HEK293T (cell line): ENCODE data around the gene VANGL1.

Source experiments
- CTCF ChIA-PET: fragments of 350-600 bp; formaldehyde crosslinking; extraction: SDS; loops from one replicate; lab custom pipeline; 2021; ENCODE audit warnings: antibody characterized with exemption, inconsistent platforms; lab: Yijun Ruan, JAX
- POLR2A ChIA-PET: fragments of 350-600 bp; formaldehyde crosslinking; extraction: SDS; loops from one replicate; lab custom pipeline; 2020; ENCODE audit warnings: antibody characterized with exemption, inconsistent platforms; lab: Yijun Ruan, JAX
- DNase-seq: peaks from one replicate; pipeline ENCODE4 v3.0.0; 2012; ENCODE audit warnings: mixed read lengths; ENCODE audit errors: extremely low spot score
- ARNT ChIP-seq: fragments of 450-650 bp; IDR thresholded peaks from 2 replicates; pipeline ENCODE4 v1.6.1; 2017; ENCODE audit warnings: mild to moderate bottlenecking
- BHLHE40 ChIP-seq: fragments of 450-650 bp; IDR thresholded peaks from 2 replicates; pipeline ENCODE4 v1.6.1; 2016; ENCODE audit warnings: mild to moderate bottlenecking, moderate library complexity, borderline replicate concordance
- CTBP1 ChIP-seq: fragments of 450-650 bp; IDR thresholded peaks from 2 replicates; pipeline ENCODE4 v1.6.1; 2016; ENCODE audit warnings: borderline replicate concordance
- ELF4 ChIP-seq: fragments of 450-650 bp; IDR thresholded peaks from 2 replicates; pipeline ENCODE4 v1.6.1; 2017; ENCODE audit warnings: antibody characterized with exemption
- FOXA1 ChIP-seq: fragments of 450-650 bp; IDR thresholded peaks from 2 replicates; pipeline ENCODE4 v1.6.1; 2016; ENCODE audit warnings: mild to moderate bottlenecking
- FOXK2 ChIP-seq: fragments of 450-650 bp; IDR thresholded peaks from 2 replicates; pipeline ENCODE4 v1.6.1; 2016; ENCODE audit warnings: mild to moderate bottlenecking
- FOXM1 ChIP-seq: fragments of 450-650 bp; IDR thresholded peaks from 2 replicates; pipeline ENCODE4 v1.6.1; 2017; ENCODE audit warnings: mild to moderate bottlenecking, borderline replicate concordance
- HDGF ChIP-seq: fragments of 450-650 bp; IDR thresholded peaks from 2 replicates; pipeline ENCODE4 v1.6.1; 2017; ENCODE audit warnings: antibody characterized with exemption, borderline replicate concordance
- L3MBTL2 ChIP-seq: fragments of 450-650 bp; conservative IDR thresholded peaks from 2 replicates; pipeline ENCODE4 v1.6.1; 2016; ENCODE audit warnings: mild to moderate bottlenecking
- LEF1 ChIP-seq: fragments of 450-650 bp; IDR thresholded peaks from 2 replicates; pipeline ENCODE4 v1.6.1; 2017; ENCODE audit warnings: mild to moderate bottlenecking, borderline replicate concordance
- NFRKB ChIP-seq: fragments of 450-650 bp; IDR thresholded peaks from 2 replicates; pipeline ENCODE4 v1.6.1; 2016; ENCODE audit warnings: mild to moderate bottlenecking, moderate library complexity
- PKNOX1 ChIP-seq: fragments of 450-650 bp; IDR thresholded peaks from 2 replicates; pipeline ENCODE4 v1.6.1; 2016
- SP1 ChIP-seq: fragments of 450-650 bp; IDR thresholded peaks from 2 replicates; pipeline ENCODE4 v1.6.1; 2017
- SUZ12 ChIP-seq: fragments of 450-650 bp; IDR thresholded peaks from 2 replicates; pipeline ENCODE4 v1.6.1; 2016; ENCODE audit warnings: mild to moderate bottlenecking
- TARDBP ChIP-seq: fragments of 450-650 bp; IDR thresholded peaks from 2 replicates; pipeline ENCODE4 v1.6.1; 2016
- ZNF384 ChIP-seq: fragments of 450-650 bp; IDR thresholded peaks from 2 replicates; pipeline ENCODE4 v1.6.1; 2016

The VANGL1 gene

GRCh38 chr1:115647507-115647906 lies 5.7 kb downstream of the VANGL1 start:
- no peak for DNase-seq
- POLR2A ChIA-PET = no interaction called here
- TF ChIP-seq LEF1 (no peak), FOXM1 (no peak), BHLHE40 (no peak), SP1 (no peak), SUZ12 (no peak)
- CTCF ChIA-PET = no interaction called here

- ChIA-PET POLR2A (interaction anchor here (1.4 kb wide), 1 partner anchor 58 kb away, joined by 3 read pairs; no protein-coding TSS in a partner anchor), CTCF (interaction anchor here (2.0 kb wide), 1 partner anchor 58 kb away, joined by 13 read pairs; no protein-coding TSS in a partner anchor)
- no peak for DNase-seq
- TF ChIP-seq ARNT (no peak), CTBP1 (no peak), FOXM1 (no peak), SUZ12 (no peak), BHLHE40 (no peak), FOXK2 (no peak), ELF4 (no peak), NFRKB (no peak), PKNOX1 (no peak), HDGF (no peak), L3MBTL2 (no peak)
These were observed 6.3 kb downstream of the VANGL1 start for GRCh38 chr1:115647919-115648650.

GRCh38 chr1:115648717-115649691 lies 7.2 kb downstream of the VANGL1 start:
- DNase-seq = no peak
- ChIA-PET POLR2A (interaction anchor here (1.4 kb wide), 1 partner anchor 57 kb away, joined by 3 read pairs; no protein-coding TSS in a partner anchor), CTCF (interaction anchor here (2.0 kb wide), 1 partner anchor 57 kb away, joined by 13 read pairs; no protein-coding TSS in a partner anchor)
- no peak for TF ChIP-seq SP1
- no peak for TF ChIP-seq ELF4
- TF ChIP-seq ZNF384 = no peak
- no peak for TF ChIP-seq NFRKB
- no peak for TF ChIP-seq BHLHE40
- no peak for TF ChIP-seq CTBP1
- TF ChIP-seq FOXM1 = no peak
- TF ChIP-seq HDGF = no peak
- no peak for TF ChIP-seq FOXA1
- TF ChIP-seq PKNOX1 = no peak
- TF ChIP-seq FOXK2 = no peak
- TF ChIP-seq SUZ12 = no peak

GRCh38 chr1:115649964-115650363 lies 8.2 kb downstream of the VANGL1 start:
- POLR2A ChIA-PET = interaction anchor here (1.0 kb wide), 1 partner anchor 9 kb away, joined by 7 read pairs; the partner anchor contains the start of gene VANGL1
- TF ChIP-seq ZNF384 = no peak
- TF ChIP-seq NFRKB = no peak
- no peak for TF ChIP-seq FOXK2
- no peak for TF ChIP-seq HDGF
- no peak for TF ChIP-seq L3MBTL2
- no peak for TF ChIP-seq TARDBP
- no peak for TF ChIP-seq BHLHE40
- TF ChIP-seq CTBP1 = no peak
- TF ChIP-seq FOXA1 = no peak
- TF ChIP-seq FOXM1 = no peak
- no peak for TF ChIP-seq SP1
- TF ChIP-seq LEF1 = no peak
- CTCF ChIA-PET = interaction anchor here (0.5 to 2.0 kb wide), 2 partner anchors 56 to 1698 kb away, joined by 3 to 13 read pairs; no protein-coding TSS in a partner anchor
- DNase-seq = peak; percentile 55

- TF ChIP-seq FOXK2 = no peak
- no peak for TF ChIP-seq SP1
- TF ChIP-seq FOXM1 = no peak
- no peak for TF ChIP-seq ARNT
- no peak for TF ChIP-seq ZNF384
- TF ChIP-seq BHLHE40 = no peak
- no peak for TF ChIP-seq SUZ12
- TF ChIP-seq PKNOX1 = peak; percentile 39
- POLR2A ChIA-PET = no interaction called here
- CTCF ChIA-PET = no interaction called here
- DNase-seq = no peak
These were observed 9.2 kb downstream of the VANGL1 start for GRCh38 chr1:115650961-115651360.
